H1 (cell line): ENCODE measurements around the gene PUS3. TPM values are rescaled to one million over a fixed set of nuclear protein-coding genes. Genes with fewer than 3 reads are reported as not detected.
"Not testable (repeated sequence)": the region's sequence is repeated elsewhere in the genome, so short reads cannot be mapped to it uniquely, and the experiment has no call there.

Source experiments
- CTCF ChIA-PET: fragments of 300-600 bp; sonication (Branson Sonifier 250); formaldehyde crosslinking; loops from one replicate; lab custom pipeline; 2021; ENCODE audit not compliant: partially characterized antibody; lab: Charles Lee
- POLR2A ChIA-PET: fragments of 300-600 bp; sonication (Branson Sonifier 250); formaldehyde crosslinking; loops from one replicate; lab custom pipeline; 2021; ENCODE audit warnings: inconsistent platforms; ENCODE audit not compliant: partially characterized antibody; lab: Charles Lee
- DNase-seq, 2 experiments: peaks; one replicate each; pipeline versions ENCODE4 v3.0.0 to v3.0.0-alpha.2; 2010 to 2022; ENCODE audit warnings: low spot score in 2 of 2, low read depth in 1 of 2, mixed read lengths in 1 of 2
- FAIRE-seq: peaks from 2 replicates; lab custom pipeline; 2011; peaks lifted over from hg19 to GRCh38; lab: Jason Lieb, UNC
- H2AFZ ChIP-seq: 2 replicates; pipeline ENCODE4 v1.8.1; 2012; ENCODE audit warnings: low read length, inconsistent platforms
- H2AK5ac ChIP-seq: 2 replicates; pipeline ENCODE4 v1.6.1; 2013; ENCODE audit warnings: low read depth, low read length
- H2BK120ac ChIP-seq: replicated peaks from 2 replicates; pipeline ENCODE3; 2013; ENCODE audit warnings: low read depth, low read length, inconsistent platforms
- H2BK12ac ChIP-seq: 2 replicates; pipeline ENCODE4 v1.6.1; 2013; ENCODE audit warnings: low read depth, low read length
- H2BK15ac ChIP-seq: 2 replicates; pipeline ENCODE4 v1.6.1; 2013; ENCODE audit warnings: low read length
- H2BK20ac ChIP-seq: 2 replicates; pipeline ENCODE4 v1.6.1; 2013; ENCODE audit warnings: low read length
- H2BK5ac ChIP-seq: 2 replicates; pipeline ENCODE4 v1.6.1; 2013; ENCODE audit warnings: low read depth, low read length
- H3K14ac ChIP-seq: 2 replicates; pipeline ENCODE4 v1.6.1; 2013; ENCODE audit warnings: inconsistent platforms; ENCODE audit not compliant: insufficient read length
- H3K18ac ChIP-seq: 2 replicates; pipeline ENCODE4 v1.6.1; 2013; ENCODE audit warnings: low read length; ENCODE audit errors: extremely low read depth
- H3K23ac ChIP-seq: 2 replicates; pipeline ENCODE4 v1.6.1; 2013; ENCODE audit warnings: inconsistent platforms; ENCODE audit not compliant: insufficient read length
- H3K23me2 ChIP-seq: 2 replicates; pipeline ENCODE4 v1.6.1; 2013; ENCODE audit warnings: low read depth, low read length
- H3K27ac ChIP-seq: 2 replicates; pipeline ENCODE4 v1.6.1; 2011; ENCODE audit warnings: low read depth, low read length, inconsistent platforms
- H3K27me3 ChIP-seq, 4 experiments: replicated peaks in 1 of 4; 1 replicate in 1 of 4; 2 replicates in 3 of 4; pipeline versions ENCODE4 v1.6.1 to v1.8.1; 2011 to 2013; ENCODE audit warnings: low read length in 3 of 4, mild to moderate bottlenecking in 3 of 4, inconsistent platforms in 2 of 4, mixed read lengths in 2 of 4, moderate library complexity in 1 of 4; ENCODE audit not compliant: control insufficient read depth in 3 of 4, insufficient read depth in 3 of 4; ENCODE audit errors: extremely low read depth in 1 of 4
- H3K36me3 ChIP-seq, 4 experiments: 2 replicates each; pipeline versions ENCODE4 v1.6.1 to v1.8.1; 2011 to 2013; ENCODE audit warnings: mild to moderate bottlenecking in 4 of 4, low read length in 3 of 4, moderate library complexity in 2 of 4, control low read depth in 1 of 4, inconsistent platforms in 1 of 4; ENCODE audit not compliant: insufficient read depth in 4 of 4, control insufficient read depth in 2 of 4
- H3K4ac ChIP-seq: replicated peaks from 2 replicates; pipeline ENCODE3; 2013; ENCODE audit warnings: low read length, low read depth, mixed read lengths, inconsistent platforms; ENCODE audit not compliant: insufficient read length
- H3K4me1 ChIP-seq, 4 experiments: replicated peaks in 1 of 4; 1 replicate in 1 of 4; 2 replicates in 3 of 4; pipeline versions ENCODE4 v1.6.1 to v1.8.1; 2011 to 2013; ENCODE audit warnings: low read length in 3 of 4, inconsistent platforms in 2 of 4, mixed read lengths in 1 of 4; ENCODE audit not compliant: insufficient read depth in 4 of 4, control insufficient read depth in 3 of 4
- H3K4me2 ChIP-seq, 2 experiments: 2 replicates each; pipeline versions ENCODE4 v1.6.1 to v1.8.1; 2011 to 2013; ENCODE audit warnings: low read depth in 2 of 2, low read length in 2 of 2, control low read depth in 1 of 2, inconsistent platforms in 1 of 2, mild to moderate bottlenecking in 1 of 2; ENCODE audit not compliant: insufficient read depth in 1 of 2
- H3K4me3 ChIP-seq, 4 experiments: fragments of 200-600, 300-600 bp in 1 of 4; sonication (generic), shearing (Covaris generic), sonication (Bioruptor Twin) in 1 of 4; 2 replicates each; pipeline versions ENCODE4 v1.5.1 to v1.8.1; 2011 to 2016; ENCODE audit warnings: low read length in 4 of 4, low read depth in 3 of 4, control low read depth in 2 of 4, inconsistent platforms in 2 of 4, mild to moderate bottlenecking in 2 of 4, mixed read lengths in 1 of 4, moderate library complexity in 1 of 4; ENCODE audit not compliant: insufficient read depth in 2 of 4; ENCODE audit errors: extremely low read depth in 1 of 4
- H3K56ac ChIP-seq: replicated peaks from 2 replicates; pipeline ENCODE3; 2013; ENCODE audit warnings: low read depth, mild to moderate bottlenecking, mixed read lengths, low read length, inconsistent platforms; ENCODE audit not compliant: insufficient read length
- H3K79me1 ChIP-seq: 2 replicates; pipeline ENCODE4 v1.6.1; 2013; ENCODE audit warnings: low read depth, low read length, control low read depth
- H3K79me2 ChIP-seq, 2 experiments: 2 replicates each; pipeline versions ENCODE4 v1.6.1 to v1.8.1; 2012 to 2013; ENCODE audit warnings: low read length in 2 of 2, mild to moderate bottlenecking in 2 of 2, inconsistent platforms in 1 of 2; ENCODE audit not compliant: insufficient read depth in 2 of 2, control insufficient read depth in 1 of 2
- H3K9ac ChIP-seq, 4 experiments: replicated peaks in 1 of 4; 1 replicate in 1 of 4; 2 replicates in 3 of 4; pipeline versions ENCODE4 v1.6.1 to v1.8.1; 2011 to 2013; ENCODE audit warnings: low read depth in 3 of 4, low read length in 3 of 4, control low read depth in 2 of 4, mild to moderate bottlenecking in 2 of 4, moderate library complexity in 2 of 4, inconsistent platforms in 1 of 4; ENCODE audit errors: extremely low read depth in 1 of 4
- H3K9me3 ChIP-seq, 2 experiments: 2 replicates each; pipeline versions ENCODE4 v1.6.1 to v1.8.1; 2012 to 2013; ENCODE audit warnings: mild to moderate bottlenecking in 2 of 2, moderate library complexity in 2 of 2, control low read depth in 1 of 2, inconsistent platforms in 1 of 2, low read depth in 1 of 2, low read length in 1 of 2, mixed read lengths in 1 of 2; ENCODE audit not compliant: insufficient read depth in 2 of 2
- H4K20me1 ChIP-seq, 2 experiments: replicated peaks in 1 of 2; 2 replicates each; pipeline versions ENCODE3 to v1.8.1; 2011 to 2013; ENCODE audit warnings: inconsistent platforms in 2 of 2, low read length in 2 of 2, mild to moderate bottlenecking in 1 of 2; ENCODE audit not compliant: insufficient read depth in 2 of 2, control insufficient read depth in 1 of 2
- H4K5ac ChIP-seq: 2 replicates; pipeline ENCODE4 v1.6.1; 2013; ENCODE audit warnings: low read length, low read depth, mixed read lengths, inconsistent platforms; ENCODE audit not compliant: insufficient read length
- H4K8ac ChIP-seq: 2 replicates; pipeline ENCODE4 v1.8.0; 2013; ENCODE audit warnings: mild to moderate bottlenecking, moderate library complexity, low read length, inconsistent platforms; ENCODE audit not compliant: insufficient read depth; ENCODE audit errors: extremely low read depth
- H4K91ac ChIP-seq: replicated peaks from 2 replicates; pipeline ENCODE3; 2013; ENCODE audit warnings: low read length, mixed read lengths, inconsistent platforms; ENCODE audit not compliant: insufficient read length
- WGBS, 2 experiments: shearing (Covaris generic) in 1 of 2; methylation state at CpG; one replicate each; pipeline versions ENCODE4 v1.1.6 to v1.1.7; 2013 to 2015; ENCODE audit warnings: low lambda C conversion rate in 2 of 2, mixed read lengths in 2 of 2, inconsistent platforms in 1 of 2, low coverage in 1 of 2, missing lambda C conversion rate in 1 of 2; ENCODE audit not compliant: insufficient replicate concordance in 2 of 2, insufficient coverage in 1 of 2, insufficient read length in 1 of 2; ENCODE audit errors: extremely low coverage in 1 of 2, missing lambda C conversion rate in 1 of 2; 5-methylcytosine and 5-hydroxymethylcytosine counted together
- polyA plus RNA-seq, 7 experiments: library from polyadenylated mRNA; depleted of rRNA in 3 of 7; stranded (reverse) in 5 of 7; unstranded in 2 of 7; fragments of >200 nt in 5 of 7; fragments of 200-250 nt in 2 of 7; gene quantifications; 1 replicate in 5 of 7; 2 replicates in 1 of 7; 4 replicates in 1 of 7; pipeline versions ENCODE4 v1.2.1 to v1.2.3, GENCODE V29; 2011 to 2013; ENCODE audit warnings: missing spikeins in 2 of 7, mixed read lengths in 2 of 7
- total RNA-seq: library from RNA; stranded (reverse); fragmentation: NEBNext Ultra II Directional; extraction: Animal tissue kit (Norgen Biotek cat#: 25700); gene quantifications from 2 replicates; pipeline ENCODE4 v1.2.1, GENCODE V29; 2021
- TF ChIP-seq, protein P1 (sequence below), 3 experiments: IDR thresholded peaks; 1 replicate in 2 of 3; 2 replicates in 1 of 3; pipeline versions ENCODE4 v1.5.1 to v1.6.1; 2011; ENCODE audit warnings: low read length in 3 of 3, mild to moderate bottlenecking in 3 of 3, inconsistent platforms in 2 of 3, low read depth in 1 of 3, moderate library complexity in 1 of 3; ENCODE audit not compliant: insufficient read depth in 1 of 3; ENCODE audit errors: control extremely low read depth in 1 of 3

PUS3 gene
- total and polyA plus RNA-seq, 2 of the 8 experiments (the other 6 are each of a cell fraction or from before 2014, with no cell fraction given): 8.7 to 22.6 TPM

DNA sequence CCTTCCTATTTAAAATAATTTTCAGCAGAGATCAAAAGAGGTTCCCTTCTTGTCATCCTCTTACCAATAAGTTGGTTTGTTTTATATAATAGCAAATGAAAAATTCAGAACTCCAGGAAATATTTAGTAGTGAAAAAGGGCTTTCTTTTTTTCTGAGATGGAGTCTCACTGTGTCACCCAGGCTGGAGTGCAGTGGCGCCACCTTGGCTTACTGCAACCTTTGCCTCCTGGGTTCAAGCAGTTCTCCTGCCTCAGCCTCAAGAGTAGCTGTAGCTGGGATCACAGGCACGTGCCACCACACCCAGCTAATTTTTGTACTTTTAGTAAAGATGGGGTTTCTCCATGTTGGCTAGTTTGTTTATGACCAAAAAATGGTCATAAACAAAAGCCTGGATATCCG is 11.6 kb upstream of the PUS3 start:
- not testable (repeated sequence) for H2BK15ac ChIP-seq, H4K8ac ChIP-seq, DNase-seq, FAIRE-seq, H3K23ac ChIP-seq, H3K9me3 ChIP-seq, H3K27me3 ChIP-seq, H3K56ac ChIP-seq, H2AK5ac ChIP-seq, H2BK5ac ChIP-seq, H3K79me1 ChIP-seq, H3K79me2 ChIP-seq, H2BK120ac ChIP-seq, H3K4me1 ChIP-seq, H2BK12ac ChIP-seq, H3K23me2 ChIP-seq, H2AFZ ChIP-seq, H2BK20ac ChIP-seq, H4K5ac ChIP-seq, H3K18ac ChIP-seq, H3K4me3 ChIP-seq, H3K36me3 ChIP-seq, H3K9ac ChIP-seq, H3K27ac ChIP-seq, H3K4ac ChIP-seq, H3K14ac ChIP-seq, H4K91ac ChIP-seq, H4K20me1 ChIP-seq, H3K4me2 ChIP-seq
- TF ChIP-seq, protein P1, sequence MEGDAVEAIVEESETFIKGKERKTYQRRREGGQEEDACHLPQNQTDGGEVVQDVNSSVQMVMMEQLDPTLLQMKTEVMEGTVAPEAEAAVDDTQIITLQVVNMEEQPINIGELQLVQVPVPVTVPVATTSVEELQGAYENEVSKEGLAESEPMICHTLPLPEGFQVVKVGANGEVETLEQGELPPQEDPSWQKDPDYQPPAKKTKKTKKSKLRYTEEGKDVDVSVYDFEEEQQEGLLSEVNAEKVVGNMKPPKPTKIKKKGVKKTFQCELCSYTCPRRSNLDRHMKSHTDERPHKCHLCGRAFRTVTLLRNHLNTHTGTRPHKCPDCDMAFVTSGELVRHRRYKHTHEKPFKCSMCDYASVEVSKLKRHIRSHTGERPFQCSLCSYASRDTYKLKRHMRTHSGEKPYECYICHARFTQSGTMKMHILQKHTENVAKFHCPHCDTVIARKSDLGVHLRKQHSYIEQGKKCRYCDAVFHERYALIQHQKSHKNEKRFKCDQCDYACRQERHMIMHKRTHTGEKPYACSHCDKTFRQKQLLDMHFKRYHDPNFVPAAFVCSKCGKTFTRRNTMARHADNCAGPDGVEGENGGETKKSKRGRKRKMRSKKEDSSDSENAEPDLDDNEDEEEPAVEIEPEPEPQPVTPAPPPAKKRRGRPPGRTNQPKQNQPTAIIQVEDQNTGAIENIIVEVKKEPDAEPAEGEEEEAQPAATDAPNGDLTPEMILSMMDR (IDR thresholded peaks at IDR 0.05; ENCODE audit: control extremely low read depth in 1 of 3, insufficient read depth in 1 of 3, low read depth in 1 of 3, low read length in 3 of 3): peak in 2 of 3 experiments; percentile 26 to 39; a peak in 2 of 4 replicates
- WGBS, 2 experiments: 88% methylated on average over 3 of the region's 3 CpGs; no CpG with 5 or more reads in 1 of the 2 experiments
- ChIA-PET CTCF (interaction anchor here (0.9 to 1.8 kb wide), 4 partner anchors 29 to 286 kb away, joined by 3 to 11 read pairs (median 4); no protein-coding TSS in a partner anchor), POLR2A (interaction anchor here (1.2 kb wide), 1 partner anchor 12 kb away, joined by 6 read pairs; the partner anchor contains the start of gene PUS3)
